ENCODE data around the gene CACNA1A. TPM values are rescaled to one million over a fixed set of nuclear protein-coding genes. Genes with fewer than 3 reads are reported as not detected.

The CACNA1A gene
- total and polyA plus RNA-seq, 2 of the 13 experiments (the other 11 are each of a cell fraction or from before 2014, with no cell fraction given) = not detected

- TF ChIP-seq ZBTB40 (IDR thresholded peaks at IDR 0.05) (no peak), ZBTB40 (CRISPR knock-in tag; IDR thresholded peaks at IDR 0.05) (no peak), ZNF274 (CRISPR knock-in tag; IDR thresholded peaks at IDR 0.05) (no peak), ZNF142 (CRISPR knock-in tag; IDR thresholded peaks at IDR 0.05) (no peak), PAF1 (CRISPR knock-in tag; IDR thresholded peaks at IDR 0.05) (no peak), ZNF414 (CRISPR knock-in tag; IDR thresholded peaks at IDR 0.05) (no peak), ZBTB1 (CRISPR knock-in tag; IDR thresholded peaks at IDR 0.05; ENCODE audit: borderline replicate concordance) (no peak), BRCA1 (CRISPR knock-in tag; IDR thresholded peaks at IDR 0.05) (no peak), ZNF670 (CRISPR knock-in tag; IDR thresholded peaks at IDR 0.05; ENCODE audit: borderline replicate concordance) (no peak)
These were observed 58.3 kb downstream of the CACNA1A start (continued) for GRCh38 chr19:13447978-13448377.

Measured in HepG2 (cell line).